IPS DF 6.9 (cell line): ENCODE results near the gene CCDC47.
A peak's percentile ranks its signal among the peaks of the same experiment; 100 is the strongest.

Experiments used
- DNase-seq: peaks from one replicate; pipeline ENCODE4 v3.0.0-alpha.2; 2013; ENCODE audit warnings: low read depth, low spot score
- H3K27ac ChIP-seq: one replicate; pipeline ENCODE4 v1.5.1; 2013; ENCODE audit warnings: low read length, control low read depth
- H3K27me3 ChIP-seq: 2 replicates; pipeline ENCODE4 v1.6.1; 2013; ENCODE audit warnings: mild to moderate bottlenecking, low read length; ENCODE audit not compliant: control insufficient read depth, insufficient read depth
- H3K36me3 ChIP-seq: 2 replicates; pipeline ENCODE4 v1.6.1; 2013; ENCODE audit warnings: low read length; ENCODE audit not compliant: control insufficient read depth, insufficient read depth
- H3K4me1 ChIP-seq: 2 replicates; pipeline ENCODE4 v1.6.1; 2013; ENCODE audit warnings: low read length; ENCODE audit not compliant: control insufficient read depth, insufficient read depth
- H3K4me3 ChIP-seq: 2 replicates; pipeline ENCODE4 v1.5.1; 2013; ENCODE audit warnings: mild to moderate bottlenecking, low read length
- H3K9me3 ChIP-seq: 2 replicates; pipeline ENCODE4 v1.6.1; 2013; ENCODE audit warnings: low read length, inconsistent platforms; ENCODE audit not compliant: control insufficient read depth, insufficient read depth
- WGBS: extraction: QIAGEN DNeasy Blood & Tissue Kit; methylation state at CpG from one replicate; pipeline ENCODE4 v1.1.7; 2013; ENCODE audit warnings: mixed read lengths, missing lambda C conversion rate; ENCODE audit not compliant: insufficient read length, insufficient coverage; 5-methylcytosine and 5-hydroxymethylcytosine counted together

Gene CCDC47

DNA sequence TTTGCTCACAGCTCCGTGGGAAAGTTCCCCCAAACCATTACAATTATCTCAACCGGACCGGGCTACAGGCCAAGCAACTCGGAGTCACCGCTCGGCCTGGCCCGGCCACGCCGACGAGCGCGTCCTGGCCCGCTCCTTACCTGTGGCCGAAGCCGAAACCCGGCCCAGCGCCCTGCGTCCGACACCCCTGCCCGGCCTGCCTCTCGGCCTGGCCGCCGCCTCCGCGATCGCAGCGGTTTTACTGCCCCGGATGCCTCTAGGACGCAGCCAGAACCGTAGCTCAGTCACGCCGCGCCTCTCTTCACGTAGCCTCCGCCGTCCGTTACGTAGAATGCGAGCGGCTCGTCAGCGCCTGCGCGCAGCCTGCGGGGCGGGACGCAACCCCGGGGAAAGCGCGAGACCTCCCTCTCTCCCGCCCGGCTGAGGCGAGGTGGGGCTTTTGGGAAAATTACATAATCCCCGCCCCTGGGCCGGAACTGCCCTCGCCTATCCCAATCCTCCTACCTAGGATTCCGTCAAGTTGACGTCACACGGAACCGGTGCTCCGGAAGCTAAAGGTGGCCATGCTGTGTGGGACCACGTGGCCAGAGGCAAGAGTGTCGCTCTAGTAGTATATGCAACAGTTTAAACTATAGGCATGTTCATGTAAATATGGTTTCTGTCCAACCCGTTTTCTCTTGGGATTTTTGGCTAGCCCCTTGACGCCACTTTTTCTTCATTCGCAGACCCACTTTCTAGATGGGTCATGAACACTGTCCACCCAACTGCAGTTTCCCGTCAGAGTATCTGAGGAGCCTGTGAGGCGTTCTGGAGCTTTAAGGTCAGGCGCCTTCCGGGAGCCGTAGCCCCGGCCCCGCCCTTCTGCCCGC, at the start of gene CCDC47:
TSS of gene CCDC47 (minus strand) at position 326 of the 869 bp plus-strand sequence. CDS start 7,422 bp downstream, outside the sequence.
- Histone ChIP-seq H3K27ac (no peak within 1 kb of the TSS), H3K27me3 (no peaks in the 10 kb centered on the region), H3K36me3 (peaks cover 3% of the 10 kb centered on the region; the same call in 1 of the 2 replicates), H3K9me3 (no peaks in the 10 kb centered on the region), H3K4me1 (no peaks in the 10 kb centered on the region), H3K4me3 (peak within 1 kb of the TSS; percentile 99)
- peak; percentile 99 for DNase-seq
- no CpG with 5 or more reads among the region's 74 CpGs for WGBS

DNA sequence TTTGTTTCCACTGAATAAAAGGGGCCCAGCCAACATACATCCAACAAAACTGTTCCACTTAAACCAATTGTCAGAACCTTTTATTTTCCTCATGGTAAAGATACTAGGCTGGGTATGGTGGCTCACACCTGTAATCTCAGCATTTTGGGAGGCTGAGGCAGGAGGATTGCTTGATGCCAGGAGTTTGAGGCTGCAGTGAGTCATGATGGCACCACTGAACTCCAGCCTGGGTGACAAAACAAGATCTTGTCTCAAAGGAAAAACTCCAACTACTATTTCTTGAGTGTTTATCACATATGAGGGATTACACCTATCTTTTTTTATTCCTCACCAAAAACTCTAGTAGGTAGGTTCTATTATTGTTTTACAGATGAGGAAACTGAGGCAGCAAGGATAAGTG, 49.1 kb upstream of the CCDC47 start:
- Histone ChIP-seq H3K36me3 (peaks cover 52% of the 10 kb centered on the region), H3K27me3 (no peaks in the 10 kb centered on the region), H3K4me3 (no peak overlapping the region), H3K4me1 (no peaks in the 10 kb centered on the region), H3K27ac (no peak overlapping the region), H3K9me3 (no peaks in the 10 kb centered on the region)
- DNase-seq: no peak

DNA sequence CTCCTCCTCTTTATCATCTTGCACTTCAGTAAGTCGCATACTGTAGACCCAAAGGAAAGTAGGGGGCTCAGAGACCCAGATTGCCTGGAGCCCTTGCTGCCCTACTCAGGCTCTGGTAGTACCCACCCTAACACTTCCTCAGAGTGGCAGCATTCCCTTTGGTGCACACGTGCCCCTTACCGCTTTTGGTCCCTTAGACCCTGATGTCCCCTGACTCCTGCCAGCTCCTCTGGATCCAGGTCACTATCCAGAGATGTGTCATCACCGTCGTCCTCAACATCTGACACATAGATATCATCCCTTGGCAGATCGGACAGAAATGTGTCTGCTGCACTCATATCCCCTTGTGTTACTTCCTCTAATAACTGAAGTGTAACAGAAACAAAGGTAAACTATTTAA, 48.4 kb upstream of the CCDC47 start:
- no peak for DNase-seq
- Histone ChIP-seq H3K27ac (no peak overlapping the region), H3K9me3 (no peaks in the 10 kb centered on the region), H3K4me3 (no peak overlapping the region), H3K36me3 (peaks cover 53% of the 10 kb centered on the region), H3K27me3 (no peaks in the 10 kb centered on the region), H3K4me1 (no peaks in the 10 kb centered on the region)
- WGBS: no CpG with 5 or more reads among the region's 6 CpGs

GRCh38 chr17:63820963-63821561, 47.7 kb upstream of the CCDC47 start:
- Histone ChIP-seq H3K27me3 (no peaks in the 10 kb centered on the region), H3K36me3 (peaks cover 59% of the 10 kb centered on the region), H3K27ac (no peak overlapping the region), H3K9me3 (no peaks in the 10 kb centered on the region), H3K4me3 (no peak overlapping the region), H3K4me1 (no peaks in the 10 kb centered on the region)
- no CpG with 5 or more reads among the region's 10 CpGs for WGBS
- DNase-seq: no peak

DNA sequence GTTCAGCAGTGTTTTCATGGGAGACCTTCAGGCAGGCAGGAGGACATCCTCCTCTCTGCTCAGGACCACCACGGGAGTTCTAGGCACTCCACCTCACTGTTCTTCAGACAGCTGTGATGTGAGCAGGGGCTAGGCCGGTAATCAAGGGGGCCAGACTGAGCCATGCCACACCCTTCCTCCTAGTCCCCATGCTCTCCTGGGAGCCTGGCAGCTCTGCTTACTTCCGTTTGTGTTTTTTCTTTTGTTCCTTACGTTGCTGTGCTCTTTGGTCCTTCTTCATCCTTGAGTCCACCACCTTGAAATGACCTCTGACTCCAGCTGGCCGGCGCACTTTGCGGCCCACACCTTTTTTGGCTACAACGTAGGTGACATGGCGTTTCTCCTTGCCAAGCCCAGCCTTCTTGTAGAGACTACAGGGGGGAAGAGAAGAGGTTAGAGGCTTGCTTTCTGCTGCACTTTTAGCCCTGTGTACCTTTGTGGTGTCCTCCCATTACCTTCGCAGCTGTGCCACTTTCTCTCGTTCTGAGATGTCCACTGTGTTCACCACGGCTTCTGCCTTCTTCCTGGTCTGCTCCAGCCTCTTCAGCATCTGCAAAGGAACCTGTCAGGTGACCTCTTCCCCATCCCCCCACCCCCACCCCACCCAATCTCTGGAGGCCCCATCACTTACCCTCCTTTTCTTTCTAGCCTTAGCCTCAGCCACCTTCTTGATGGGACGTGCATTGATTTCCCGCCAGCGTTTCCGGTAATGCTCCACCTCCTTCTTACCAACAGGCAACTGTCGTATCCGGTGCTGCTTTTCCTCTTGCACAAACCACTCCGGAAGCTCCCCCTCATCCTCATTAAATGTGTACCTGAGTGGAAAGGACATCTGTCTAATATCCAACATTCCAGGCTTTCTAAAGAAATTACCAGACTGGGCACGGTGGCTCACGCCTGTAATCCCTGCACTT, 46.5 kb upstream of the CCDC47 start:
- H3K9me3 ChIP-seq: no peaks in the 10 kb centered on the region
- WGBS: no CpG with 5 or more reads among the region's 21 CpGs
- H3K27me3 ChIP-seq: no peaks in the 10 kb centered on the region
- H3K27ac ChIP-seq: no peak overlapping the region
- H3K4me3 ChIP-seq: no peak overlapping the region
- no peaks in the 10 kb centered on the region for H3K4me1 ChIP-seq
- no peak for DNase-seq
- H3K36me3 ChIP-seq: peaks cover 67% of the 10 kb centered on the region

DNA sequence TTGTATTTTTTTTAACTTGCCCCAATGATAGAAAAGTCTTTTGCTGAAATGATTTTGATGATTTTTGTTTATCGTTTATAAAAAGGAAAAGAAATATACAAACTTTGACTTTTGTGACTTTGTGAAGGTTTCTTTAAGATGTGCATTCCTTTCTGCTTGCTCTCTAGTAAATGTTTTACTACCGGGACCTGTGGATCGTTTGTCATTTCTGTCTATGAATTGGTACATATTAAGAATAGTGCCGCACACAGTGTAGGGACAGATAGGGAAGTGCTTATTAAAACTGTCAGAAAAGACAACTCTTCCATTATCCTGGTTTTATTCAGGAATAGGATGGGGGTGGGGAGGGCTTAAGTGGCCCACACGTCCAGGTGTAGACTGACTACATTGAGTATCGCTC, 45.7 kb upstream of the CCDC47 start:
- H3K4me3 ChIP-seq: no peak overlapping the region
- 100% methylated on average over 1 of the region's 6 CpGs for WGBS
- no peaks in the 10 kb centered on the region for H3K4me1 ChIP-seq
- no peaks in the 10 kb centered on the region for H3K9me3 ChIP-seq
- no peak for DNase-seq
- H3K27me3 ChIP-seq: no peaks in the 10 kb centered on the region
- H3K36me3 ChIP-seq: peaks cover 68% of the 10 kb centered on the region
- H3K27ac ChIP-seq: no peak overlapping the region

- WGBS: no CpG with 5 or more reads among the region's 27 CpGs
- H3K36me3 ChIP-seq: peaks cover 67% of the 10 kb centered on the region
Measured at GRCh38 chr17:63817736-63818385, 44.5 kb upstream of the CCDC47 start.

DNA sequence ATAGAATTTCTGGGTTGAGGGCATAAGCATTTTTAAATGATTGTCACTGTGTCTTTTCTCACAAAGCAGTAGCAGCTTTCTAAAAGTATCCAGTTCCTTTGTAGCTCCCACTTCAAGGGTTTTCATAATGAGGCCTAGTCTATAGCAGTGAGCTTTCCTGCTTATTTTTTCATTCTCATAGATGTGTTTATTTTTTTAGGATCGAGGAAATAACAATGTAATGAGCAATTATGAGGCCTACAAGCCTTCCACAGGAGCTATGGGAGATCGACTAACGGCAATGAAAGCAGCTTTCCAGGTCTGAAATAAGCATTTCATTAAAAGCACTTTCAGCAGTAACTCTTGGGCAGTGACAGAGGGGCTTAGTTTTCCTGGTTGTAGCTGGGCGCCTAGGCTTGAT, 43.3 kb upstream of the CCDC47 start:
- Histone ChIP-seq H3K4me3 (no peak overlapping the region), H3K4me1 (no peaks in the 10 kb centered on the region), H3K9me3 (no peaks in the 10 kb centered on the region), H3K27ac (no peak overlapping the region), H3K36me3 (peaks cover 69% of the 10 kb centered on the region), H3K27me3 (no peaks in the 10 kb centered on the region)
- no peak for DNase-seq
- WGBS: no CpG with 5 or more reads among the region's 4 CpGs

More at GRCh38 chr17:63817736-63818385, 44.5 kb upstream of the CCDC47 start:
- no peaks in the 10 kb centered on the region for H3K27me3 ChIP-seq
- H3K27ac ChIP-seq: no peak overlapping the region
- no peak overlapping the region for H3K4me3 ChIP-seq
- no peaks in the 10 kb centered on the region for H3K4me1 ChIP-seq
- DNase-seq: no peak
- no peaks in the 10 kb centered on the region for H3K9me3 ChIP-seq

DNA sequence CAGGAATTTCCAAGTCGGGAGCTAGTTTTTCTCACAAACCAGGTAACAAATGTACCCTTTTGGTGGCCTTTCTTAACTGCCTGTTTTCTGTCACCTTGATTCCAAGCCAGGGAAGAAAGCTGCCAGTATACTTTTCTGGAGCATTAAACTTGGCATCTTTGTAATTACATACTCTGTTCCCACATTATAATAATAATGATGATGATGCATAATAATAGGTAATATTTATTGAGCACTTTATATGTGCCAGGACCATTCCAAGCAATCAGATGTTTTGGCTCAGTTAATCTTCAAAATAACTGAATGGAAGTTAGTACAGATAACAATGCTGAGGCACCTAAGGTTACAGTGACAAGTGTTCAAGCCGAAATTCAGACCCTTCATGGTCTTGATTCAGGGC, 42.7 kb upstream of the CCDC47 start:
- no peaks in the 10 kb centered on the region for H3K27me3 ChIP-seq
- H3K4me1 ChIP-seq: no peaks in the 10 kb centered on the region
- DNase-seq: no peak
- WGBS: no CpG with 5 or more reads among the region's 2 CpGs
- H3K36me3 ChIP-seq: peaks cover 68% of the 10 kb centered on the region
- no peak overlapping the region for H3K4me3 ChIP-seq
- H3K27ac ChIP-seq: no peak overlapping the region
- no peaks in the 10 kb centered on the region for H3K9me3 ChIP-seq

- Histone ChIP-seq H3K4me3 (no peak overlapping the region), H3K9me3 (no peaks in the 10 kb centered on the region), H3K4me1 (no peaks in the 10 kb centered on the region), H3K27me3 (no peaks in the 10 kb centered on the region), H3K36me3 (peaks cover 50% of the 10 kb centered on the region; the same call in 1 of the 2 replicates), H3K27ac (no peak overlapping the region)
- no CpG with 5 or more reads among the region's 9 CpGs for WGBS
- DNase-seq: no peak
Measured at GRCh38 chr17:63809970-63810369, 36.6 kb upstream of the CCDC47 start.
